Activated T-helper 1 cell treated with Interleukin-2 at 50 U/mL for 16 hours (primary cell): Measurements from ENCODE around the gene SAXO1.

Experiments
- DNase-seq: peaks from one replicate; pipeline ENCODE4 v3.0.0-alpha.2; 2020; ENCODE audit warnings: low read depth

The SAXO1 gene

GRCh38 chr9:18910916-18911315 lies 122.1 kb downstream of the SAXO1 start:
- DNase-seq = no peak

GRCh38 chr9:18910435-18910834 lies 122.6 kb downstream of the SAXO1 start:
- DNase-seq = no peak

DNA sequence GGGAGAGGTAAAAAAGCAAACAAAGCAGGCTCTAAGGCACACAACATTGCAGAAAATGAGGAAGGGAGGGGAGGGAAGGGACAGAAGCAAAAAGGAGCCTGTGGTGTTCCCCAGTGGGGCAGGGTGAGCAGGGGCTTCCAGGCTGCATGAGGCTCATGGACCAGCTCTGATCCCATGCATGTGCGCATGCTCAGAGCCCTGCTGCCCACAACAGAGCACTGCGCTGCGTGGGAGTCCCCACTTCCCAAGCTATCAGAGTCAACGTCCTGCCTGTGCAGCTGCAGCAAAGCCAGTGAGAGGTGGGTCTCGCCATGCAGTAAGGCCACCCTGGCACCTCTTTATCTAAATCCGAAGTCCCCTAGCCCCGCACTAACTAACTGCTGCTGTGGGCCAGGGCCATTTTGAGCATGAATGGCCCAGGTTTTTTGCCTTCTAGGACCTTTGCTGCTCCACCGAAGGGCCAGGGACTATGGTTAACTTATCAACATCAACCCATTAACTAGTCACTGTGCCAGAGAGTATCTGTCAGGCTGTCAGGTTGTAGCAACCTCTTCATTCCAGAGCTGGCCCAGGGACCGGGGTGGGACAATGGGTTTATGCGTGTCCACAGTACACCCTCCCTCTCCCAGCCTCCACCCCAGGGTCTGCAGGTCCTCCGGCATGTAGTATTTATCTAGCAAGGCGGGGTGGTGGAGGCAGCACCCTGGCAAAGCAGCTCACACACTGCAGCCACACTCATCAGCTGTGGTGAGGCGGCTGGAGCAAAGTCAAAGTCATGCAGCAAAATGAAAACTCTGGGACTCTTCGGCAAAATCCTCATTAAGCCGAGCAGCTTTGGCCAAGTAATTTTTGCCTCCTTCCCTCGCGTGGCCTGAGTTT lies 123.6 kb downstream of the SAXO1 start:
- no peak for DNase-seq

GRCh38 chr9:18907927-18908625 lies 124.9 kb downstream of the SAXO1 start:
- DNase-seq = no peak

DNA sequence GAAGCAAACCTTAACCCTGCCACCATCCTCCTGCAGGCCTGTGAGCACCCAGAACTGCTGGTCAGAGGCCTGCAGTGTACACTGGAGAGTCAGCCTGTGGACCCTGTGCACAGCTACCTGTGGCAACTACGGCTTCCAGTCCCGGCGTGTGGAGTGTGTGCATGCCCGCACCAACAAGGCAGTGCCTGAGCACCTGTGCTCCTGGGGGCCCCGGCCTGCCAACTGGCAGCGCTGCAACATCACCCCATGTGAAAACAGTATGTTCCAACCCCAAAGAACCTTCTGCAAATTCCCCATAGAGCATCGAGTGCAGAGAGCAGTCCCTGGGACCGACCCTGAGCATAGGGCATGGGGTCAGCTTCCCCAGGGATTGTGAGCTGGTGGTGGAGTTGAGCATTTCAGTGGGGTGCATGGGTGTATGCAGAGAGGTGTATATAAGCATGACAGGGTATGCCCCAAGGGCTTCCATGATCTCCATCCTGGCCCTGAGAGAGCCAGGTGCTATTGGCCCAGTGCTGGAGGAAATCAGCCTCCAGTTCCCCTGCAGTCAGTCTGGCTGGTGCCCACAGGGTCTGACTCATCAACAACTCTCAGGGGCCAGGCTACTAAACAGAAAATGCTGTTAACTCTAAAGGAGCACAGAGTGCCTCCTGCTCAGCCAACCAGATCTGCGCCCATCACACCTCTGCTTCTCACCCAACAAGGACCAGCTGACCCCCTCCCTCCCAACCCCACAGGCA lies 126.2 kb downstream of the SAXO1 start:
- DNase-seq = no peak

- DNase-seq = no peak
These were observed 127.0 kb downstream of the SAXO1 start for GRCh38 chr9:18905883-18906629.

- no peak for DNase-seq
These were observed 127.8 kb downstream of the SAXO1 start for GRCh38 chr9:18905028-18905882.

DNA sequence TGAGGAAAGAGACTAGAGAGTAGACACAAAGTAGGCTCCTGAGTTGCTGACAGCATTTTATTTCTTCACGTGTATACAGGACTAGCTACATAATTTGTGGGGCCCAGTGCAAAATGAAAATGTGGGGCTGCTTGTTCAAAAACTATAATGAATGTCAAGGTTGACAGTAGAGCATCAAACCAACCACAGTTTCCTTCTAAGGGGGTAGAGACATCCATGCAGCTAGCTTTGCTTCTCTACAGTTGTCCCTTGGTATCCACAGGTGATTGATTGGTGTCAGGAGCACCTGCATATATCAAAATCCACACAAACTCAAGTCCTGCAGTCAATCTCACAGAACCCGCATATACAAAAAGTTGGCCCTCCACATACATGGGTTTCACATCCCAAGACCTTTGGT lies 129.6 kb downstream of the SAXO1 start:
- no peak for DNase-seq

DNA sequence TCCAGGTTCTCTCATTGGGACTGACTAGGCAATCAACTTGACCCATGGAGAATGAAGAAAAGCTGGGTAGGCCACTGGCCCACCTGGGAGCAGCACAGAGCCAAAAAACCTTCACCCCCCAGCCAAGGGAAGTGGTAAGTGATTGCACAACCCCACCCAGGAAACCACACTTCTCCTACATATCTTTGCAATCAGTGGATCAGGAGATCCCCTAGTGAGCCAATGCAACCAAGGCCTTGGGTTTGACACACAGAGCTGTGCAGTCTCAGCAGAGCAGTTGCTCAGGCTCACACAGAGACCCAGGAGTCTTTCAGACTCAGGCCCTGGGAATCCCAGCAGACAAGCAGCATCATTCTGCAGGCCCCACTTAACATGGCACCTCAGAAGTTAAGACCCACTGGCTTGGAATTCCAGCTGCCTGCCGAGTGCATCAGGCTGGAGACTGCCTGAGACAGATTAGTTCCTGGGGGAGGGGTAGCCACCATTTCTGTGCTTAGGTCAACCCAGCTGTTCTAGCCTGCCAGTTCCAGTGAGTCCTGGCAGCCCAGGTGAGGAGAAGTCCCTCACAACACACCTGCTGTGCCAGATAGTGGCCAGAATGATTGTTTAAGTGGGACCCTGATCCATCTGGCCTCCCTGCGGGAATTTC lies 136.4 kb downstream of the SAXO1 start:
- no peak for DNase-seq

- DNase-seq = no peak
These were observed 137.0 kb downstream of the SAXO1 start for GRCh38 chr9:18896004-18896403.

DNA sequence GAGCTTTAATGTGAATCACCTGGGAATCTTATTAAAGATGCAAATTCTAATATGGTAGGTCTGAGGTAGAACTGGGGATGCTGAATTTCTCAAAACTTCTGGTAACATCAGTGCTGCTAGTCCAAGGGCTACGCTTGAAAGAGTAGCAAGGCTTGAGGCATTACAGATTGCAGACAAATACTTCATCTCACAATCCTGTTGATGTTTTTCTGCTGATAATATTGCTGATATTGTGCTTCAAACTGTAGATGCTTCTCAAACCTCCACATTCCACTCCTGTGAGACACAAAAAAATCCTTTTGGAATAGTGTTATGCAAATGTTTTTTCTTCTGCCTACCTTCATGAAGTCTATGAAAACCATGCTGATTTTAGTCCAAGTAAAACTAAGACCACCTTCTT lies 139.5 kb downstream of the SAXO1 start:
- DNase-seq = no peak

DNA sequence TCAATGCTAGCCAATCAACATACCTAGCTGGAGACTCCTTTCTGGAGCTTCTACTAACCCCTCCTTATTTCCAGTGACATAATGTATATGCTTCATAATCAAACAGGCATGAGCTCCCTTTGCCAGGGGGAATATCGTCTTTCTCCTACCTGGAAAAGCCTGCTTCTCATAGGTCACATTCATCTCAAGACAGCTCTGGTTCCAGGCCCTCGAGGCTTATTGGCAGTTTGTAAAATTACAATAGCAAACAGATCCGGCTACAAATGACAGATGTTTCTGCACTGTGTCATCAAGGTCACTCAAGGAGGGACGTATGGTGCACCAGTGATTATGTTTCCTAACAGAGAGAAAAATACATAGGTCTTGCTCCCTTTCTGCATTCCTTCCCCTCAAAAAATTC lies 140.0 kb downstream of the SAXO1 start:
- DNase-seq = no peak

DNA sequence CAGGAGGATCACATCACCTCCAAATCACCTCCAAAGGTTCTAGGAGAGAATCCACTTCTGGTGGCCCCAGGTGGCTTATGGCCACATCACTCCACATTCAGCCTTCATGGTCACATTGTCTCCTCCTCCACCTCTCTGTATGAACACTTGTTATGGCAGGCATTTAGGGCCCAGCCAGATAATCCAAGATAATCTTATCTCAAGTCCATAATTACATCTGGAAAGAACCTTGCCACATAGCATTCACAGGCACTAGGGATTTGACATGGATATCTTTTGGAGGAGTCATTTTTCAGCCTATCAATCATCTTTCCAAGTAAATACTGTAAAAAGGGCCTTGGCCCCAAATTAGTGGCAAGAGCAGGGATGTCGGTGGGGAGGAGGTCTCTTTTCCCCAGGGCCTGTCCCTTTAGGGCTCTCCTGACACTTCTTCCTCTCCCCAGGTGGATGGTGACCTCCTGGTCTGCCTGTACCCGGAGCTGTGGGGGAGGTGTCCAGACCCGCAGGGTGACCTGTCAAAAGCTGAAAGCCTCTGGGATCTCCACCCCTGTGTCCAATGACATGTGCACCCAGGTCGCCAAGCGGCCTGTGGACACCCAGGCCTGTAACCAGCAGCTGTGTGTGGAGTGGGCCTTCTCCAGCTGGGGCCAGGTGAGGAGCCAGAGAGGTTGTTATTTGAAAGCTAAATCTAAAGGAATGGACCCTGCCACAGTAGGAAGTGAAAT lies 140.9 kb downstream of the SAXO1 start:
- DNase-seq = no peak

DNA sequence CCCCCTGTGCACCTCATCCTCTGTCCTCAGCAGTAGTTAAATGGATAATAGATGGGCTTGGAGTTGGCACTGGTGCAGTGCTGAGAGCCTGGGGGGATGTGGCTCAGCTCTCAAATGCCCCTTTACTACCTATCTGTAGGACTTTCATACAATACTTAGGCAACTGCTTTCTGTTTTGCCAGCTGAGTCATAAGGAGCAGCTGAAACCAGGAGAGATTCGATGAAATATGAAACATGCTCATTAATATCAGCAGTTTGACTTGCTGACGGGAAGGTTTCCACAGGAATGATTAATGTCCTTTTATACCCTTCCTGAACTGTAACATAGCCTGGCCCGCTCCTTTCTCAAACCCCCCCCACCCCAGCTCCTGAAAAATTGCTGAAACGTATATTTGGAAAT lies 142.6 kb downstream of the SAXO1 start:
- DNase-seq = no peak

DNA sequence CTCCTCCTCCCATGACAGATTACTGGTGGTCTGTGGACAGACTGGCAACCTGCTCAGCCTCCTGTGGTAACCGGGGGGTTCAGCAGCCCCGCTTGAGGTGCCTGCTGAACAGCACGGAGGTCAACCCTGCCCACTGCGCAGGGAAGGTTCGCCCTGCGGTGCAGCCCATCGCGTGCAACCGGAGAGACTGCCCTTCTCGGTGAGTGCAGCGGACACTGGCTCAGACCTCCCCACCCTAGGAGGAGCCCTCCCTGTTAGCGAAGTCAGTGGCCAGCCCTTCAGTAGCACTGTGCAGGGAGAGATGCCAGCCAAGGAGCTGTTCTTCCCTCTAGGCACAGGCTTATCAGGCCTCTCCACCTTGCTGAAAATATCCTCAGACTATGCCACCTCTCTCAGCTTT lies 143.5 kb downstream of the SAXO1 start:
- DNase-seq = no peak

- no peak for DNase-seq
These were observed 144.7 kb downstream of the SAXO1 start for GRCh38 chr9:18888290-18888689.

GRCh38 chr9:18887546-18887945 lies 145.5 kb downstream of the SAXO1 start:
- DNase-seq = no peak

DNA sequence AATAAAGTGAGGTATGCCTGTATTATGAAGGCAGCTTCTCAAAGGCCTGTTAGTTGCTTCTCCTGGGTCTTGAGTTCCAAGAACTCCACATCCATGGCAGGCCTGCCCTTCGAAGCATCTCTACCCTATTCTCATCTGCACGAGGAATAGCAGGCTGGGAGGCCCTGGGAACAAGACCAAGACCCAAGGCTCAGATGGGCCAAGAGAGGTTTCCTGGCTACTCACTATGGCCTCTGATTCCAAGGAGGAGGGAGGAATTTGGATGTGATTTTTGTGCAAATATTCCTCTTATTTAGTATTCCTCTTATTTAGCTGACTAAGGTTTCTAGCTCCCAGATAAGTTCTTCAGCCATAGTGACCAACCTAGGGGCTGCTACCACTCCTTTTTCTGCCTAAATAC lies 151.3 kb downstream of the SAXO1 start:
- no peak for DNase-seq

DNA sequence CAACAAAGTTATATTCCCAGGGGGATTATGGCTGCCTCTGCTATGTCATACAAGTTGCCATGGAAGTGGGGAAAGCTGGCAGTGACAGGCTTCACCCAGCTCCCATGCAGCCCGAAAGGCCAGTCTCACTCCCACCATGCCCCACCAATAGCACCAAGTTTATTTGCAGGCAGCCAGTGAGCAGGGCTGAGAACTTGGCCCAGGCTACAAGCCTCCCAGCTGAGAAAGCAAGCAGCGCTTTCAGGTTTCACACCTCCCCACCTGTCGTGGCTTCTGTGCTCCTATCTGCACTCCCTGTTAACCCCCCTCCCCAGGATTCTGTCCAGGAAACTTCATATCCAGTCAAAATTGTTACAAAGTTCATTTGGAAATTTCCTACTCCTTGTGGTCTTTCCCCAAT lies 155.0 kb downstream of the SAXO1 start:
- no peak for DNase-seq
